HL-60 (cell line): ENCODE results near the gene DPP6.

Source experiments
- DNase-seq, 2 experiments: peaks; one replicate each; pipeline ENCODE4 v3.0.0-alpha.2; 2010 to 2020; ENCODE audit warnings: low read depth in 1 of 2, low spot score in 1 of 2
- H3K27ac ChIP-seq: fragments of 250-450 bp; sonication (Bioruptor Pico); replicated peaks from 2 replicates; pipeline ENCODE4 v1.5.1; 2020; ENCODE audit warnings: mild to moderate bottlenecking, moderate library complexity
- H3K27me3 ChIP-seq: fragments of 250-450 bp; sonication (Bioruptor Pico); 2 replicates; pipeline ENCODE4 v1.5.1; 2021; ENCODE audit warnings: mild to moderate bottlenecking, moderate library complexity; ENCODE audit not compliant: insufficient read depth, poor library complexity, severe bottlenecking
- H3K4me3 ChIP-seq: replicated peaks from 2 replicates; pipeline ENCODE4 v1.5.1; 2011; ENCODE audit warnings: mild to moderate bottlenecking, control low read depth, low read length; ENCODE audit not compliant: insufficient read depth
- CTCF ChIP-seq: IDR thresholded peaks from one replicate; pipeline ENCODE4 v1.5.1; 2011; ENCODE audit warnings: low read length, control low read depth, inconsistent platforms; ENCODE audit not compliant: insufficient read depth
- GABPA ChIP-seq: IDR thresholded peaks from 2 replicates; pipeline ENCODE4 v1.6.1; 2012; ENCODE audit warnings: low read depth
- POLR2AphosphoS5 ChIP-seq: IDR thresholded peaks from 2 replicates; pipeline ENCODE4 v1.6.1; 2012; ENCODE audit warnings: low read depth
- REST ChIP-seq: IDR thresholded peaks from 2 replicates; pipeline ENCODE4 v1.6.1; 2012; ENCODE audit warnings: low read depth; ENCODE audit not compliant: insufficient replicate concordance
- SPI1 ChIP-seq: IDR thresholded peaks from 2 replicates; pipeline ENCODE4 v1.6.1; 2012; ENCODE audit warnings: low read depth, mild to moderate bottlenecking, borderline replicate concordance

The DPP6 gene

GRCh38 chr7:154804449-154804848 lies 752.3 kb downstream of the DPP6 start:
- no peak overlapping the region for H3K4me3 ChIP-seq
- no peak for DNase-seq
- no peak overlapping the region for H3K27ac ChIP-seq
- no peaks in the 10 kb centered on the region for H3K27me3 ChIP-seq
- no peak for TF ChIP-seq GABPA
- TF ChIP-seq REST = no peak
- no peak for TF ChIP-seq POLR2AphosphoS5
- TF ChIP-seq CTCF = no peak
- TF ChIP-seq SPI1 = no peak

- no peaks in the 10 kb centered on the region for H3K27me3 ChIP-seq
- no peak overlapping the region for H3K27ac ChIP-seq
- no peak for DNase-seq
- TF ChIP-seq POLR2AphosphoS5 (no peak), REST (no peak), CTCF (no peak), SPI1 (no peak), GABPA (no peak)
- H3K4me3 ChIP-seq = no peak overlapping the region
Measured at GRCh38 chr7:154812027-154812426, 759.8 kb downstream of the DPP6 start.

- no peak overlapping the region for H3K4me3 ChIP-seq
- TF ChIP-seq POLR2AphosphoS5 (no peak), REST (no peak), SPI1 (no peak), GABPA (no peak)
- no peaks in the 10 kb centered on the region for H3K27me3 ChIP-seq
- H3K27ac ChIP-seq = no peak overlapping the region
- no peak for DNase-seq
Measured at GRCh38 chr7:154817224-154817896, 765.2 kb downstream of the DPP6 start.
